Measurements from ENCODE around the gene ALS2CL. TPM values are rescaled to one million over a fixed set of nuclear protein-coding genes. Genes with fewer than 3 reads are reported as not detected.

Gene ALS2CL
- total and polyA plus RNA-seq, 10 of the 15 experiments (the other 5 are each of a cell fraction or from before 2014, with no cell fraction given), result 0.01 to 0.05 TPM; not detected in 8

- ATAC-seq (no peak), DNase-seq (ENCODE audit: low read depth, low spot score) (no peak), FAIRE-seq (no peak)
- no peaks in the 10 kb centered on the region for H3K9me3 ChIP-seq (replicated peaks; ENCODE audit: control insufficient read depth, insufficient read depth, low read length)
- POLR2A ChIA-PET, result no interaction called here
- no peaks in the 10 kb centered on the region for H3K27me3 ChIP-seq (replicated peaks in 1 of 2; ENCODE audit: control insufficient read depth in 2 of 2, insufficient read depth in 2 of 2, low read length in 1 of 2)
- H3K4me1 ChIP-seq (ENCODE audit: control insufficient read depth, insufficient read depth, low read length), result no peaks in the 10 kb centered on the region
- no peak overlapping the region for H3K4me3 ChIP-seq
- in situ Hi-C loops (cut with MboI), result no loop called here
- H3K36me3 ChIP-seq (ENCODE audit: control insufficient read depth in 2 of 2, insufficient read depth in 2 of 2, low read length in 1 of 2), result no peaks in the 10 kb centered on the region
- intact Hi-C loops (cut with micrococcal nuclease; ENCODE audit: unreplicated experiment), result no loop called here
- no peak overlapping the region for H3K27ac ChIP-seq (ENCODE audit: control insufficient read depth, insufficient read depth)
- CTCF ChIA-PET, result interaction anchor here (2.0 kb wide), 1 partner anchor 188 kb away, joined by 8 read pairs; no protein-coding TSS in a partner anchor
- TF ChIP-seq CHD1 (IDR thresholded peaks at IDR 0.05; ENCODE audit: low read depth, low read length), result no peak
- TF ChIP-seq CEBPB (IDR thresholded peaks at IDR 0.05; ENCODE audit: borderline replicate concordance in 1 of 2, low read depth in 2 of 2, low read length in 2 of 2), result no peak
- TF ChIP-seq ZNF622 (IDR thresholded peaks at IDR 0.05), result no peak
- no peak for TF ChIP-seq NR2C2 (IDR thresholded peaks at IDR 0.05; ENCODE audit: borderline replicate concordance, control insufficient read depth, insufficient read length, low read depth)
- TF ChIP-seq SRF (IDR thresholded peaks at IDR 0.05; ENCODE audit: low read depth in 2 of 2, low read length in 2 of 2), result no peak
- no peak for TF ChIP-seq ATF3 (IDR thresholded peaks at IDR 0.05; ENCODE audit: borderline replicate concordance, extremely low read depth, low read depth, low read length)
- TF ChIP-seq NR2F1 (conservative IDR thresholded peaks at IDR 0.05), result no peak
- WGBS (ENCODE audit: insufficient coverage, insufficient replicate concordance, low lambda C conversion rate, missing lambda C conversion rate), result 35% methylated on average over 9 of the region's 9 CpGs
- SMC1A ChIA-PET (ENCODE audit: uncharacterized antibody, unreplicated experiment), result no interaction called here
- no peaks in the 10 kb centered on the region for H4K20me1 ChIP-seq (ENCODE audit: control insufficient read depth, insufficient read depth)
- RAD21 ChIA-PET (ENCODE audit: unreplicated experiment), result no interaction called here
- H2AFZ ChIP-seq (ENCODE audit: control insufficient read depth, low read depth, low read length), result no peak overlapping the region
- no peak overlapping the region for H3K4me2 ChIP-seq (ENCODE audit: control insufficient read depth, insufficient read depth)
- no peaks in the 10 kb centered on the region for H3K79me2 ChIP-seq (ENCODE audit: control insufficient read depth, insufficient read depth, low read length)
- H3K9ac ChIP-seq (ENCODE audit: control insufficient read depth, insufficient read depth, low read length), result no peak overlapping the region
- BruUV-seq (replicated peaks), result no TSS peak
These were observed 17.5 kb downstream of the ALS2CL start for GRCh38 chr3:46675843-46676567.
